Fibroblast of mammary gland (primary cell): ENCODE measurements around the gene METTL25.

Experiments used
- DNase-seq: peaks from one replicate; pipeline ENCODE4 v3.0.0-alpha.2; 2010; ENCODE audit warnings: low read depth
- H3K4me3 ChIP-seq: 2 replicates; pipeline ENCODE4 v1.5.1; 2011; ENCODE audit warnings: low read depth, mild to moderate bottlenecking, low read length, moderate library complexity; ENCODE audit not compliant: control insufficient read depth
- CTCF ChIP-seq: conservative IDR thresholded peaks from 2 replicates; pipeline ENCODE4 v1.5.1; 2011; ENCODE audit warnings: low read depth, low read length, inconsistent platforms; ENCODE audit not compliant: control insufficient read depth, insufficient read depth

Gene METTL25

GRCh38 chr12:82504409-82504808, 146.1 kb downstream of the METTL25 start:
- TF ChIP-seq CTCF, result no peak
- no peak overlapping the region for H3K4me3 ChIP-seq
- no peak for DNase-seq

GRCh38 chr12:82505150-82505549, 146.8 kb downstream of the METTL25 start:
- no peak for DNase-seq
- no peak overlapping the region for H3K4me3 ChIP-seq
- TF ChIP-seq CTCF, result no peak

- no peak for TF ChIP-seq CTCF
- DNase-seq, result no peak
- H3K4me3 ChIP-seq, result no peak overlapping the region
These were observed 149.4 kb downstream of the METTL25 start for GRCh38 chr12:82507686-82508085.

GRCh38 chr12:82510386-82510785, 152.1 kb downstream of the METTL25 start:
- no peak overlapping the region for H3K4me3 ChIP-seq
- TF ChIP-seq CTCF, result no peak
- DNase-seq, result no peak

GRCh38 chr12:82514880-82515279, 156.6 kb downstream of the METTL25 start:
- DNase-seq, result no peak
- TF ChIP-seq CTCF, result no peak

GRCh38 chr12:82515652-82516051, 157.3 kb downstream of the METTL25 start:
- no peak for DNase-seq
- no peak overlapping the region for H3K4me3 ChIP-seq
- no peak for TF ChIP-seq CTCF

More at GRCh38 chr12:82514880-82515279, 156.6 kb downstream of the METTL25 start:
- H3K4me3 ChIP-seq, result no peak overlapping the region

GRCh38 chr12:82517027-82517426, 158.7 kb downstream of the METTL25 start:
- peak; percentile 51 for TF ChIP-seq CTCF
- DNase-seq, result peak; percentile 12

More at GRCh38 chr12:82517027-82517426, 158.7 kb downstream of the METTL25 start:
- no peak overlapping the region for H3K4me3 ChIP-seq
